ENCODE measurements around the gene NUP93.

GRCh38 chr16:56777001-56777400, 47.1 kb downstream of the NUP93 start:
- TF ChIP-seq CTCF (IDR thresholded peaks at IDR 0.05; ENCODE audit: low read length) (no peak), EZH2 (optimal IDR thresholded peaks at IDR 0.05; ENCODE audit: low read depth, low read length) (no peak)

Data from MM.1S (cell line).